Measurements from ENCODE around the gene DBT. TPM values are rescaled to one million over a fixed set of nuclear protein-coding genes. Genes with fewer than 3 reads are reported as not detected.
"Not testable (repeated sequence)": the region's sequence is repeated elsewhere in the genome, so short reads cannot be mapped to it uniquely, and the experiment has no call there.

DBT gene
- total RNA-seq, 1 donor from 2014 or later, result 15.7 TPM

GRCh38 chr1:100261686-100262085 lies 12.1 kb upstream of the DBT start:
- Histone ChIP-seq H3K27ac (no peak overlapping the region), H3K9me3 (no peaks in the 10 kb centered on the region), H3K4me3 (no peak overlapping the region), H3K27me3 (no peaks in the 10 kb centered on the region), H3K36me3 (no peaks in the 10 kb centered on the region), H3K4me1 (peaks cover 5% of the 10 kb centered on the region)
- ATAC-seq, result no peak
- intact Hi-C loops (cut with DNase I), result no loop called here
- no peak for TF ChIP-seq CTCF (IDR thresholded peaks at IDR 0.05)
- no peak for DNase-seq

GRCh38 chr1:100258427-100258826 lies 8.8 kb upstream of the DBT start:
- intact Hi-C loops (cut with DNase I); ATAC-seq; H3K36me3 ChIP-seq; DNase-seq; H3K27ac ChIP-seq; H3K4me1 ChIP-seq; H3K9me3 ChIP-seq; H3K4me3 ChIP-seq; H3K27me3 ChIP-seq: not testable (repeated sequence)

GRCh38 chr1:100256273-100256672 lies 6.6 kb upstream of the DBT start:
- H3K27ac ChIP-seq; intact Hi-C loops (cut with DNase I); H3K36me3 ChIP-seq; ATAC-seq; H3K4me3 ChIP-seq; H3K27me3 ChIP-seq; DNase-seq; H3K9me3 ChIP-seq; H3K4me1 ChIP-seq: not testable (repeated sequence)

GRCh38 chr1:100253552-100253951 lies 3.9 kb upstream of the DBT start:
- ATAC-seq, result peak; percentile 50
- intact Hi-C loops (cut with DNase I), result no loop called here
- Histone ChIP-seq H3K4me3 (no peak overlapping the region), H3K9me3 (no peaks in the 10 kb centered on the region), H3K27ac (no peak overlapping the region), H3K36me3 (no peaks in the 10 kb centered on the region), H3K27me3 (no peaks in the 10 kb centered on the region), H3K4me1 (peaks cover 11% of the 10 kb centered on the region)
- DNase-seq, result no peak
- TF ChIP-seq CTCF (IDR thresholded peaks at IDR 0.05), result no peak

GRCh38 chr1:100252901-100253300 lies 3.3 kb upstream of the DBT start:
- H3K4me1 ChIP-seq, result peaks cover 16% of the 10 kb centered on the region
- H3K4me3 ChIP-seq, result no peak overlapping the region
- DNase-seq (no peak), ATAC-seq (no peak)
- no peak overlapping the region for H3K27ac ChIP-seq
- intact Hi-C loops (cut with DNase I), result no loop called here
- no peaks in the 10 kb centered on the region for H3K9me3 ChIP-seq
- no peaks in the 10 kb centered on the region for H3K27me3 ChIP-seq
- no peaks in the 10 kb centered on the region for H3K36me3 ChIP-seq
- TF ChIP-seq CTCF (IDR thresholded peaks at IDR 0.05), result no peak

- Histone ChIP-seq H3K27ac (no peak overlapping the region), H3K4me3 (no peak overlapping the region), H3K36me3 (no peaks in the 10 kb centered on the region), H3K27me3 (no peaks in the 10 kb centered on the region), H3K9me3 (no peaks in the 10 kb centered on the region), H3K4me1 (peaks cover 16% of the 10 kb centered on the region)
- TF ChIP-seq CTCF (IDR thresholded peaks at IDR 0.05), result no peak
- intact Hi-C loops (cut with DNase I), result no loop called here
- DNase-seq, result no peak
- ATAC-seq, result no peak
Measured at GRCh38 chr1:100250807-100251206, 1.2 kb upstream of the DBT start.

- H3K27me3 ChIP-seq, result no peaks in the 10 kb centered on the region
- no peak for DNase-seq
- peak overlapping the region; percentile 95 for H3K4me3 ChIP-seq
- no peak for TF ChIP-seq CTCF (IDR thresholded peaks at IDR 0.05)
- no peak for ATAC-seq
- H3K27ac ChIP-seq, result peak overlapping the region; percentile 94
- H3K4me1 ChIP-seq, result peaks cover 16% of the 10 kb centered on the region
- intact Hi-C loops (cut with DNase I), result no loop called here
- no peaks in the 10 kb centered on the region for H3K9me3 ChIP-seq
- no peaks in the 10 kb centered on the region for H3K36me3 ChIP-seq
Measured at GRCh38 chr1:100250264-100250663, 630 bp upstream of the DBT start.

Data from upper lobe of right lung (tissue), 1 donor.